Type B pancreatic cell (in vitro differentiated cells): ENCODE data around the gene CAVIN1. TPM values are rescaled to one million over a fixed set of nuclear protein-coding genes. Genes with fewer than 3 reads are reported as not detected.
"Not testable (repeated sequence)": the region's sequence is repeated elsewhere in the genome, so short reads cannot be mapped to it uniquely, and the experiment has no call there.

ENCODE experiments used
- DNase-seq: peaks from one replicate; pipeline ENCODE4 v3.0.0; 2021; ENCODE audit warnings: mixed read lengths; ENCODE audit not compliant: unreplicated experiment; ENCODE audit errors: extremely low spot score
- H3K27ac Mint-ChIP-seq: 2 replicates; pipeline ENCODE4 v1.8.0; 2021; ENCODE audit warnings: mild to moderate bottlenecking, mixed read lengths
- H3K27me3 Mint-ChIP-seq: 2 replicates; pipeline ENCODE4 v1.8.0; 2021; ENCODE audit warnings: mixed read lengths
- H3K36me3 Mint-ChIP-seq: 2 replicates; pipeline ENCODE4 v1.8.0; 2021; ENCODE audit warnings: mixed read lengths
- H3K4me1 Mint-ChIP-seq: one replicate; pipeline ENCODE4 v1.8.0; 2021; ENCODE audit warnings: mixed read lengths; ENCODE audit not compliant: unreplicated experiment
- H3K4me3 Mint-ChIP-seq: 2 replicates; pipeline ENCODE4 v1.8.0; 2021; ENCODE audit warnings: mild to moderate bottlenecking, mixed read lengths
- H3K9me3 Mint-ChIP-seq: 2 replicates; pipeline ENCODE4 v1.8.0; 2021; ENCODE audit warnings: mixed read lengths
- total RNA-seq: library from RNA; stranded (reverse); gene quantifications from 2 replicates; pipeline ENCODE4 v1.2.1, GENCODE V29; 2021; ENCODE audit warnings: low replicate concordance
- TF ChIP-seq, protein P1 (sequence below): fragments of 200-600 bp; sonication (generic); conservative IDR thresholded peaks from 2 replicates; pipeline ENCODE4 v1.5.0; 2021; ENCODE audit warnings: antibody characterized with exemption, mild to moderate bottlenecking

Gene CAVIN1
- total RNA-seq, 1 donor from 2014 or later, result 21.9 TPM

- Mint-ChIP-seq H3K27me3 (no peaks in the 10 kb centered on the region), H3K4me1 (peaks cover 25% of the 10 kb centered on the region), H3K9me3 (no peaks in the 10 kb centered on the region), H3K27ac (peak overlapping the region; percentile 44), H3K36me3 (peaks cover 9% of the 10 kb centered on the region), H3K4me3 (peak overlapping the region; percentile 65)
- DNase-seq, result no peak
- TF ChIP-seq, protein P1, sequence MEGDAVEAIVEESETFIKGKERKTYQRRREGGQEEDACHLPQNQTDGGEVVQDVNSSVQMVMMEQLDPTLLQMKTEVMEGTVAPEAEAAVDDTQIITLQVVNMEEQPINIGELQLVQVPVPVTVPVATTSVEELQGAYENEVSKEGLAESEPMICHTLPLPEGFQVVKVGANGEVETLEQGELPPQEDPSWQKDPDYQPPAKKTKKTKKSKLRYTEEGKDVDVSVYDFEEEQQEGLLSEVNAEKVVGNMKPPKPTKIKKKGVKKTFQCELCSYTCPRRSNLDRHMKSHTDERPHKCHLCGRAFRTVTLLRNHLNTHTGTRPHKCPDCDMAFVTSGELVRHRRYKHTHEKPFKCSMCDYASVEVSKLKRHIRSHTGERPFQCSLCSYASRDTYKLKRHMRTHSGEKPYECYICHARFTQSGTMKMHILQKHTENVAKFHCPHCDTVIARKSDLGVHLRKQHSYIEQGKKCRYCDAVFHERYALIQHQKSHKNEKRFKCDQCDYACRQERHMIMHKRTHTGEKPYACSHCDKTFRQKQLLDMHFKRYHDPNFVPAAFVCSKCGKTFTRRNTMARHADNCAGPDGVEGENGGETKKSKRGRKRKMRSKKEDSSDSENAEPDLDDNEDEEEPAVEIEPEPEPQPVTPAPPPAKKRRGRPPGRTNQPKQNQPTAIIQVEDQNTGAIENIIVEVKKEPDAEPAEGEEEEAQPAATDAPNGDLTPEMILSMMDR, result no peak
Observed at GRCh38 chr17:42378359-42378958, 44.6 kb downstream of the CAVIN1 start.

DNA sequence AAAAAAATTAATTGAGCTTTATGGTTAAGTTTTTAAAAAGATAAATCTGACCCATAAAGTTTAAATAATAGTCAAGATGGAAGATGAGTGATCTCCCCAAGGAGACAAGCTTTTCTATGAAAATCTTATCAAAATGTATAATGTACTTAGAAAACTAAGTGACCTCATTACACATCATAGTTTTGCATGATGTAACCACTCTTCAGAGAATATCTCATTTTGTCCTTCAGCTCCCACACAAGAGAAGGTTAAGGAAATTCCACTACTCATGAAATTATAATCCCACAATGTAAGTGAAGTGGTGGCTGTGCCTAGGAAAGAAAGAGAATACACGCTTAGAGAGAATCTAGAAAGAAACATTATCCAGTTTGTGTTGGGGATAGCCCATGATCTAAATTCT lies 49.2 kb downstream of the CAVIN1 start:
- no peak overlapping the region for H3K27ac Mint-ChIP-seq
- TF ChIP-seq, protein P1, result no peak
- no peak for DNase-seq
- H3K27me3 Mint-ChIP-seq, result no peaks in the 10 kb centered on the region
- H3K9me3 Mint-ChIP-seq, result peaks cover 4% of the 10 kb centered on the region
- H3K36me3 Mint-ChIP-seq, result peaks cover 10% of the 10 kb centered on the region
- H3K4me1 Mint-ChIP-seq, result peaks cover 10% of the 10 kb centered on the region
- no peak overlapping the region for H3K4me3 Mint-ChIP-seq

- H3K27ac Mint-ChIP-seq, result no peak overlapping the region
- no peaks in the 10 kb centered on the region for H3K27me3 Mint-ChIP-seq
- no peak overlapping the region for H3K4me3 Mint-ChIP-seq
- H3K36me3 Mint-ChIP-seq, result peaks cover 10% of the 10 kb centered on the region
- DNase-seq, result no peak
- TF ChIP-seq, protein P1, result no peak
- peaks cover 10% of the 10 kb centered on the region for H3K4me1 Mint-ChIP-seq
- H3K9me3 Mint-ChIP-seq, result peaks cover 4% of the 10 kb centered on the region
Observed at GRCh38 chr17:42372142-42372541, 50.9 kb downstream of the CAVIN1 start.

DNA sequence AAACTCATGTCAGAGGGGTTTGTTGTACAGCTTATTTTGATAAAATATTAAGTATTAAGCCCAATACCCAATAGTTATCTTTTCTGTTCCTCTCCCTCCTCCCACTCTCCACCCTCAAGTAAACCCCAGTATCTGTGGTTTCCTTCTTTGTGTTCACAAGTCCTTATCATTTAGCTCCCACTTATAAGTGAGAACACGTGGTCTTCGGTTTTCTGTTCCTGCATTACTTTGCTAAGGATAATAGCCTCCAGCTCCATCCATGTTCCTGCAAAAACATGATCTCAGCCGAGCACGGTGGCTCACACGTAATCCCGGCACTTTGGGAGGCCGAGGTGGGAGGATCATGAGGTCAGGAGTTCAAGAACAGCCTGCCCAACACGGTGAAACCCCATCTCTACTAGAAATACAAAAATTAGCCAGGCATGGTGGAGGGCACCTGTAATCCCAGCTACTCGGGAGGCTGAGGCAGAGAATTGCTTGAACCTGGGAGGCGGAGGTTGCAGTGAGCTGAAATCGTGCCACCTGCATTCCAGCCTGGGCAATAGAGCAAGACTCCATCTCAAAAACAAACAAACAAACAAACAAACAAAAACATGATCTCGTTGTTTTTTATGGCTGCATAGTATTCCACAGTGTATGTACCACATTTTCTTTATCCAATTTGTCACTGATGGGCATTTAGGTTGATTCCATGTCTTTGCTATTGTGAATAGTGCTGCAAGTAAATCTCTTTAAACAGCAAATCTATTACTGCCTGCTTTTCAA lies 54.1 kb downstream of the CAVIN1 start:
- H3K4me3 Mint-ChIP-seq, H3K9me3 Mint-ChIP-seq, H3K27me3 Mint-ChIP-seq, H3K27ac Mint-ChIP-seq, DNase-seq: not testable (repeated sequence)
- peaks cover 10% of the 10 kb centered on the region for H3K36me3 Mint-ChIP-seq
- peaks cover 13% of the 10 kb centered on the region for H3K4me1 Mint-ChIP-seq

DNA sequence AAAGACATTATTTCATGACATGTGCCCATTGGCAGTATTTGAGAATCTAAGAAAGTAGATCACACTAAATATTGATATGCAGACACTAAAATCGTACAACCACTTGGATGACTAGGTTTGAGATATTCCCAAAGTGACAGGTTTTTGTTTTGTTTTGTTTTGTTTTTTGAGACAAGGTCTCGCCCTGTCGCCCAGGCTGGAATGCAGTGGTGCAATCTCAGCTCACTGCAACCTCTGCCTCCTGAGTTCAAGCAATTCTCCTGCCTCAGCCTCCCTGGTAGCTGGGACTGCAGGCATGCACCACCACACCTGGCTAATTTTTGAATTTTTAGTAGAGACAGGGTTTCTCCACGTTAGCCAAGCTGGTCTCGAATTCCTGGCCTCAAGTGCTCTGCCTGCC lies 54.7 kb downstream of the CAVIN1 start:
- H3K9me3 Mint-ChIP-seq, H3K4me3 Mint-ChIP-seq, DNase-seq, H3K27me3 Mint-ChIP-seq, H3K27ac Mint-ChIP-seq: not testable (repeated sequence)
- H3K36me3 Mint-ChIP-seq, result peaks cover 10% of the 10 kb centered on the region
- H3K4me1 Mint-ChIP-seq, result peaks cover 13% of the 10 kb centered on the region

GRCh38 chr17:42366176-42367023 lies 56.7 kb downstream of the CAVIN1 start:
- DNase-seq, H3K27ac Mint-ChIP-seq, H3K36me3 Mint-ChIP-seq, H3K27me3 Mint-ChIP-seq, H3K4me3 Mint-ChIP-seq, H3K9me3 Mint-ChIP-seq: not testable (repeated sequence)
- peaks cover 32% of the 10 kb centered on the region for H3K4me1 Mint-ChIP-seq

DNA sequence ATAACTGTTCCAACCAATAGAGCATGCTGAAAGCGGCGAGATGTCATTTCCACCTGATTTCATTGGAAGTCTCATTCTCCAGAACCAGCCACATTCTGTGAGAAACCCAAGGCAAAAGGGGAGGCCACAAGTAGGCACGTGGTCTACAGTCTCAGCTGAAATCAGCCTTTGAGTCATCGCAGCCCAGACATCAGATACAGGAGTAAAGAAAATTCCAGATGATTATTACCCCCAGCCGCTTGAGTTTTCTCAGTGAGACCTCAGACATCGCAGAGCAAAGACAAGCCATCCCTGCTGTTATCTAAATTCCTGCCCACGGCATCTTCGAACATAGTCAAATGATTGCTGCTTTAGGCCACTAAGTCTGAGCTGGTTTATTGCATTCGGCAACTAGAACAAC lies 57.9 kb downstream of the CAVIN1 start:
- Mint-ChIP-seq H3K4me1 (peaks cover 32% of the 10 kb centered on the region), H3K27me3 (no peaks in the 10 kb centered on the region), H3K36me3 (peaks cover 3% of the 10 kb centered on the region), H3K27ac (no peak overlapping the region), H3K4me3 (no peak overlapping the region), H3K9me3 (no peaks in the 10 kb centered on the region)
- DNase-seq, result no peak
- TF ChIP-seq, protein P1, result no peak
